ENCODE data around the gene TSC1.

- TF ChIP-seq, protein P1, sequence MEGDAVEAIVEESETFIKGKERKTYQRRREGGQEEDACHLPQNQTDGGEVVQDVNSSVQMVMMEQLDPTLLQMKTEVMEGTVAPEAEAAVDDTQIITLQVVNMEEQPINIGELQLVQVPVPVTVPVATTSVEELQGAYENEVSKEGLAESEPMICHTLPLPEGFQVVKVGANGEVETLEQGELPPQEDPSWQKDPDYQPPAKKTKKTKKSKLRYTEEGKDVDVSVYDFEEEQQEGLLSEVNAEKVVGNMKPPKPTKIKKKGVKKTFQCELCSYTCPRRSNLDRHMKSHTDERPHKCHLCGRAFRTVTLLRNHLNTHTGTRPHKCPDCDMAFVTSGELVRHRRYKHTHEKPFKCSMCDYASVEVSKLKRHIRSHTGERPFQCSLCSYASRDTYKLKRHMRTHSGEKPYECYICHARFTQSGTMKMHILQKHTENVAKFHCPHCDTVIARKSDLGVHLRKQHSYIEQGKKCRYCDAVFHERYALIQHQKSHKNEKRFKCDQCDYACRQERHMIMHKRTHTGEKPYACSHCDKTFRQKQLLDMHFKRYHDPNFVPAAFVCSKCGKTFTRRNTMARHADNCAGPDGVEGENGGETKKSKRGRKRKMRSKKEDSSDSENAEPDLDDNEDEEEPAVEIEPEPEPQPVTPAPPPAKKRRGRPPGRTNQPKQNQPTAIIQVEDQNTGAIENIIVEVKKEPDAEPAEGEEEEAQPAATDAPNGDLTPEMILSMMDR (IDR thresholded peaks at IDR 0.05) = no peak
- no peak for TF ChIP-seq EZH2 (IDR thresholded peaks at IDR 0.05)
Measured at GRCh38 chr9:132985071-132985350, 40.6 kb upstream of the TSC1 start.

Measured in neural progenitor cell (in vitro differentiated cells).